ENCODE results near the gene TLR2. TPM values are rescaled to one million over a fixed set of nuclear protein-coding genes. Genes with fewer than 3 reads are reported as not detected.

The TLR2 gene
- total and polyA plus RNA-seq, 2 experiments from 2014 or later = 0.63 to 1.2 TPM

DNA sequence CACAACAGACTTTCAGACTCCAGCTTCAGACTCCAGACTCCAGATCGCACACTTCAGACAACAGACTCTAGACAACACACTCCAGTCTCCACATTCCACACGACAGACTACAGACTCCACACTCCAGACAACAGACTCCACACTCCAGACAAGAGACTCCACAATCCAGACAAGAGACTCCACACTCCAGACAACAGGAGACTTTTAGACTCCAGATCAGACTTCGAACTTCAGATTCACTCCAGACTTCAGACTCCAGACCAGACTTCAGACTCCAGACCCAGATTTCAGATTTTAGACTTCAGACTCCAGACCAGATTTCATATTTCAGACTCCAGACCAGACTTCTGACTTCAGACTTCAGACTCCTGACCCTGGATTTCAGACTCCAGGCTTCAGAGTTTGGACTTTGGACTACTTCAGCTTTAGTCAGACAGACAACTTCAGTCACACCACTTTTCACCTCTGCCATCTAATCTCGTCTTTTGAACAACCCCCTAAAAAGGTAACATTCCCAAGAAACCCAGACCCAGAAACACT is 29.0 kb upstream of the TLR2 start:
- H3K79me2 ChIP-seq (replicated peaks; ENCODE audit: insufficient read depth) = no peaks in the 10 kb centered on the region
- DNase-seq (ENCODE audit: low spot score) = no peak
- peaks cover 12% of the 10 kb centered on the region; the same call in 1 of the 2 replicates for H3K4me1 ChIP-seq (ENCODE audit: insufficient read depth)
- TF ChIP-seq, protein P1, sequence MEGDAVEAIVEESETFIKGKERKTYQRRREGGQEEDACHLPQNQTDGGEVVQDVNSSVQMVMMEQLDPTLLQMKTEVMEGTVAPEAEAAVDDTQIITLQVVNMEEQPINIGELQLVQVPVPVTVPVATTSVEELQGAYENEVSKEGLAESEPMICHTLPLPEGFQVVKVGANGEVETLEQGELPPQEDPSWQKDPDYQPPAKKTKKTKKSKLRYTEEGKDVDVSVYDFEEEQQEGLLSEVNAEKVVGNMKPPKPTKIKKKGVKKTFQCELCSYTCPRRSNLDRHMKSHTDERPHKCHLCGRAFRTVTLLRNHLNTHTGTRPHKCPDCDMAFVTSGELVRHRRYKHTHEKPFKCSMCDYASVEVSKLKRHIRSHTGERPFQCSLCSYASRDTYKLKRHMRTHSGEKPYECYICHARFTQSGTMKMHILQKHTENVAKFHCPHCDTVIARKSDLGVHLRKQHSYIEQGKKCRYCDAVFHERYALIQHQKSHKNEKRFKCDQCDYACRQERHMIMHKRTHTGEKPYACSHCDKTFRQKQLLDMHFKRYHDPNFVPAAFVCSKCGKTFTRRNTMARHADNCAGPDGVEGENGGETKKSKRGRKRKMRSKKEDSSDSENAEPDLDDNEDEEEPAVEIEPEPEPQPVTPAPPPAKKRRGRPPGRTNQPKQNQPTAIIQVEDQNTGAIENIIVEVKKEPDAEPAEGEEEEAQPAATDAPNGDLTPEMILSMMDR (conservative IDR thresholded peaks at IDR 0.05; ENCODE audit: low read depth in 2 of 2) = no peak
- TF ChIP-seq EZH2phosphoT487 (IDR thresholded peaks at IDR 0.05; ENCODE audit: unreplicated experiment) (no peak), EZH2 (IDR thresholded peaks at IDR 0.05; ENCODE audit: low read depth, unreplicated experiment) (no peak), ZNF114 (CRISPR knock-in tag; IDR thresholded peaks at IDR 0.05) (no peak), NANOG (IDR thresholded peaks at IDR 0.05; ENCODE audit: borderline replicate concordance) (no peak), STAT1 (IDR thresholded peaks at IDR 0.05; ENCODE audit: unreplicated experiment) (no peak), ZNF331 (CRISPR knock-in tag; IDR thresholded peaks at IDR 0.05; ENCODE audit: low read depth) (no peak), CREB1 (CRISPR knock-in tag; IDR thresholded peaks at IDR 0.05; ENCODE audit: low read depth) (no peak), POLR2AphosphoS5 (IDR thresholded peaks at IDR 0.05; ENCODE audit: low read depth) (no peak), JUNB (IDR thresholded peaks at IDR 0.05; ENCODE audit: unreplicated experiment) (no peak)
- TF ChIP-seq, protein P2, sequence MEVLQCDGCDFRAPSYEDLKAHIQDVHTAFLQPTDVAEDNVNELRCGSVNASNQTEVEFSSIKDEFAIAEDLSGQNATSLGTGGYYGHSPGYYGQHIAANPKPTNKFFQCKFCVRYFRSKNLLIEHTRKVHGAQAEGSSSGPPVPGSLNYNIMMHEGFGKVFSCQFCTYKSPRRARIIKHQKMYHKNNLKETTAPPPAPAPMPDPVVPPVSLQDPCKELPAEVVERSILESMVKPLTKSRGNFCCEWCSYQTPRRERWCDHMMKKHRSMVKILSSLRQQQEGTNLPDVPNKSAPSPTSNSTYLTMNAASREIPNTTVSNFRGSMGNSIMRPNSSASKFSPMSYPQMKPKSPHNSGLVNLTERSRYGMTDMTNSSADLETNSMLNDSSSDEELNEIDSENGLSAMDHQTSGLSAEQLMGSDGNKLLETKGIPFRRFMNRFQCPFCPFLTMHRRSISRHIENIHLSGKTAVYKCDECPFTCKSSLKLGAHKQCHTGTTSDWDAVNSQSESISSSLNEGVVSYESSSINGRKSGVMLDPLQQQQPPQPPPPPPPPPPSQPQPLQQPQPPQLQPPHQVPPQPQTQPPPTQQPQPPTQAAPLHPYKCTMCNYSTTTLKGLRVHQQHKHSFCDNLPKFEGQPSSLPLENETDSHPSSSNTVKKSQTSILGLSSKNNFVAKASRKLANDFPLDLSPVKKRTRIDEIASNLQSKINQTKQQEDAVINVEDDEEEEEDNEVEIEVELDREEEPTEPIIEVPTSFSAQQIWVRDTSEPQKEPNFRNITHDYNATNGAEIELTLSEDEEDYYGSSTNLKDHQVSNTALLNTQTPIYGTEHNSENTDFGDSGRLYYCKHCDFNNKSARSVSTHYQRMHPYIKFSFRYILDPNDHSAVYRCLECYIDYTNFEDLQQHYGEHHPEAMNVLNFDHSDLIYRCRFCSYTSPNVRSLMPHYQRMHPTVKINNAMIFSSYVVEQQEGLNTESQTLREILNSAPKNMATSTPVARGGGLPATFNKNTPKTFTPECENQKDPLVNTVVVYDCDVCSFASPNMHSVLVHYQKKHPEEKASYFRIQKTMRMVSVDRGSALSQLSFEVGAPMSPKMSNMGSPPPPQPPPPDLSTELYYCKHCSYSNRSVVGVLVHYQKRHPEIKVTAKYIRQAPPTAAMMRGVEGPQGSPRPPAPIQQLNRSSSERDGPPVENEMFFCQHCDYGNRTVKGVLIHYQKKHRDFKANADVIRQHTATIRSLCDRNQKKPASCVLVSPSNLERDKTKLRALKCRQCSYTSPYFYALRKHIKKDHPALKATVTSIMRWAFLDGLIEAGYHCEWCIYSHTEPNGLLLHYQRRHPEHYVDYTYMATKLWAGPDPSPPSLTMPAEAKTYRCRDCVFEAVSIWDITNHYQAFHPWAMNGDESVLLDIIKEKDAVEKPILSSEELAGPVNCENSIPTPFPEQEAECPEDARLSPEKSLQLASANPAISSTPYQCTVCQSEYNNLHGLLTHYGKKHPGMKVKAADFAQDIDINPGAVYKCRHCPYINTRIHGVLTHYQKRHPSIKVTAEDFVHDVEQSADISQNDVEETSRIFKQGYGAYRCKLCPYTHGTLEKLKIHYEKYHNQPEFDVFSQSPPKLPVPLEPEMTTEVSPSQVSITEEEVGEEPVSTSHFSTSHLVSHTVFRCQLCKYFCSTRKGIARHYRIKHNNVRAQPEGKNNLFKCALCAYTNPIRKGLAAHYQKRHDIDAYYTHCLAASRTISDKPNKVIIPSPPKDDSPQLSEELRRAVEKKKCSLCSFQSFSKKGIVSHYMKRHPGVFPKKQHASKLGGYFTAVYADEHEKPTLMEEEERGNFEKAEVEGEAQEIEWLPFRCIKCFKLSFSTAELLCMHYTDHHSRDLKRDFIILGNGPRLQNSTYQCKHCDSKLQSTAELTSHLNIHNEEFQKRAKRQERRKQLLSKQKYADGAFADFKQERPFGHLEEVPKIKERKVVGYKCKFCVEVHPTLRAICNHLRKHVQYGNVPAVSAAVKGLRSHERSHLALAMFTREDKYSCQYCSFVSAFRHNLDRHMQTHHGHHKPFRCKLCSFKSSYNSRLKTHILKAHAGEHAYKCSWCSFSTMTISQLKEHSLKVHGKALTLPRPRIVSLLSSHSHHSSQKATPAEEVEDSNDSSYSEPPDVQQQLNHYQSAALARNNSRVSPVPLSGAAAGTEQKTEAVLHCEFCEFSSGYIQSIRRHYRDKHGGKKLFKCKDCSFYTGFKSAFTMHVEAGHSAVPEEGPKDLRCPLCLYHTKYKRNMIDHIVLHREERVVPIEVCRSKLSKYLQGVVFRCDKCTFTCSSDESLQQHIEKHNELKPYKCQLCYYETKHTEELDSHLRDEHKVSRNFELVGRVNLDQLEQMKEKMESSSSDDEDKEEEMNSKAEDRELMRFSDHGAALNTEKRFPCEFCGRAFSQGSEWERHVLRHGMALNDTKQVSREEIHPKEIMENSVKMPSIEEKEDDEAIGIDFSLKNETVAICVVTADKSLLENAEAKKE (CRISPR knock-in tag; IDR thresholded peaks at IDR 0.05) = no peak
- TF ChIP-seq, protein P3, sequence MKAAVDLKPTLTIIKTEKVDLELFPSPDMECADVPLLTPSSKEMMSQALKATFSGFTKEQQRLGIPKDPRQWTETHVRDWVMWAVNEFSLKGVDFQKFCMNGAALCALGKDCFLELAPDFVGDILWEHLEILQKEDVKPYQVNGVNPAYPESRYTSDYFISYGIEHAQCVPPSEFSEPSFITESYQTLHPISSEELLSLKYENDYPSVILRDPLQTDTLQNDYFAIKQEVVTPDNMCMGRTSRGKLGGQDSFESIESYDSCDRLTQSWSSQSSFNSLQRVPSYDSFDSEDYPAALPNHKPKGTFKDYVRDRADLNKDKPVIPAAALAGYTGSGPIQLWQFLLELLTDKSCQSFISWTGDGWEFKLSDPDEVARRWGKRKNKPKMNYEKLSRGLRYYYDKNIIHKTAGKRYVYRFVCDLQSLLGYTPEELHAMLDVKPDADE (IDR thresholded peaks at IDR 0.05) = no peak
- TF ChIP-seq, protein P4, sequence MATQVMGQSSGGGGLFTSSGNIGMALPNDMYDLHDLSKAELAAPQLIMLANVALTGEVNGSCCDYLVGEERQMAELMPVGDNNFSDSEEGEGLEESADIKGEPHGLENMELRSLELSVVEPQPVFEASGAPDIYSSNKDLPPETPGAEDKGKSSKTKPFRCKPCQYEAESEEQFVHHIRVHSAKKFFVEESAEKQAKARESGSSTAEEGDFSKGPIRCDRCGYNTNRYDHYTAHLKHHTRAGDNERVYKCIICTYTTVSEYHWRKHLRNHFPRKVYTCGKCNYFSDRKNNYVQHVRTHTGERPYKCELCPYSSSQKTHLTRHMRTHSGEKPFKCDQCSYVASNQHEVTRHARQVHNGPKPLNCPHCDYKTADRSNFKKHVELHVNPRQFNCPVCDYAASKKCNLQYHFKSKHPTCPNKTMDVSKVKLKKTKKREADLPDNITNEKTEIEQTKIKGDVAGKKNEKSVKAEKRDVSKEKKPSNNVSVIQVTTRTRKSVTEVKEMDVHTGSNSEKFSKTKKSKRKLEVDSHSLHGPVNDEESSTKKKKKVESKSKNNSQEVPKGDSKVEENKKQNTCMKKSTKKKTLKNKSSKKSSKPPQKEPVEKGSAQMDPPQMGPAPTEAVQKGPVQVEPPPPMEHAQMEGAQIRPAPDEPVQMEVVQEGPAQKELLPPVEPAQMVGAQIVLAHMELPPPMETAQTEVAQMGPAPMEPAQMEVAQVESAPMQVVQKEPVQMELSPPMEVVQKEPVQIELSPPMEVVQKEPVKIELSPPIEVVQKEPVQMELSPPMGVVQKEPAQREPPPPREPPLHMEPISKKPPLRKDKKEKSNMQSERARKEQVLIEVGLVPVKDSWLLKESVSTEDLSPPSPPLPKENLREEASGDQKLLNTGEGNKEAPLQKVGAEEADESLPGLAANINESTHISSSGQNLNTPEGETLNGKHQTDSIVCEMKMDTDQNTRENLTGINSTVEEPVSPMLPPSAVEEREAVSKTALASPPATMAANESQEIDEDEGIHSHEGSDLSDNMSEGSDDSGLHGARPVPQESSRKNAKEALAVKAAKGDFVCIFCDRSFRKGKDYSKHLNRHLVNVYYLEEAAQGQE (IDR thresholded peaks at IDR 0.05; ENCODE audit: unreplicated experiment) = no peak
- H3K4me1 Mint-ChIP-seq = peaks cover 9% of the 10 kb centered on the region
- no peaks in the 10 kb centered on the region for H3F3A ChIP-seq (replicated peaks; ENCODE audit: low read depth)
- peaks cover 7% of the 10 kb centered on the region for H3K27me3 Mint-ChIP-seq (ENCODE audit: insufficient read depth, low read depth, poor library complexity)
- no peak overlapping the region for H3K27ac ChIP-seq (ENCODE audit: low read depth)
- no peak overlapping the region for H3K27ac Mint-ChIP-seq
- no peaks in the 10 kb centered on the region for H3K27me3 ChIP-seq (ENCODE audit: insufficient read depth)
- no peak overlapping the region for H3K4me3 ChIP-seq
- H4K20me1 ChIP-seq (replicated peaks; ENCODE audit: insufficient read depth) = no peaks in the 10 kb centered on the region
- H3K4me3 Mint-ChIP-seq = no peak overlapping the region
- no peaks in the 10 kb centered on the region for H3K36me3 Mint-ChIP-seq (ENCODE audit: low read depth)
- H3K36me3 ChIP-seq (ENCODE audit: insufficient read depth) = no peaks in the 10 kb centered on the region
- 0 out of 2 replicates have a peak, but pooled peaks cover 2% of the 10 kb centered on the region for H3K9me2 ChIP-seq (ENCODE audit: insufficient read depth)
- no peak for ATAC-seq
- H2AFZ ChIP-seq = no peak overlapping the region
- no peak overlapping the region for H3K4me2 ChIP-seq
- no peaks in the 10 kb centered on the region for H3K9me3 Mint-ChIP-seq

Measured in GM23338 (cell line).